Measurements from ENCODE around the gene SEMA4B.

GRCh38 chr15:90188914-90189748 lies 12.0 kb upstream of the SEMA4B start:
- no peak for TF ChIP-seq CTCF (IDR thresholded peaks at IDR 0.05; ENCODE audit: low read depth, low read length)
- no peak for TF ChIP-seq EZH2phosphoT487 (IDR thresholded peaks at IDR 0.05; ENCODE audit: low read depth)

All from OCI-LY3 (cell line).